ENCODE measurements around the gene PPP1R14B.

PPP1R14B gene

GRCh38 chr11:64281957-64282770, 35.4 kb upstream of the PPP1R14B start:
- no peak overlapping the region for H3K4me3 ChIP-seq (ENCODE audit: low read depth, low read length)

- H3K4me3 ChIP-seq (ENCODE audit: low read depth, low read length): no peak overlapping the region
Measured at GRCh38 chr11:64278576-64279190, 31.9 kb upstream of the PPP1R14B start.

- H3K4me3 ChIP-seq (ENCODE audit: low read depth, low read length): no peak overlapping the region
Measured at GRCh38 chr11:64276653-64277431, 30.1 kb upstream of the PPP1R14B start.

GRCh38 chr11:64275841-64276240, 29.1 kb upstream of the PPP1R14B start:
- H3K4me3 ChIP-seq (ENCODE audit: low read depth, low read length): no peak overlapping the region

GRCh38 chr11:64275031-64275800, 28.5 kb upstream of the PPP1R14B start:
- H3K4me3 ChIP-seq (ENCODE audit: low read depth, low read length): no peak overlapping the region

- H3K4me3 ChIP-seq (ENCODE audit: low read depth, low read length): peak overlapping the region; percentile 90
Measured at GRCh38 chr11:64269540-64270220, 22.9 kb upstream of the PPP1R14B start.

GRCh38 chr11:64268893-64269539, 22.3 kb upstream of the PPP1R14B start:
- H3K4me3 ChIP-seq (ENCODE audit: low read depth, low read length): peak overlapping the region; percentile 69

- H3K4me3 ChIP-seq (ENCODE audit: low read depth, low read length): peak overlapping the region; percentile 69
Measured at GRCh38 chr11:64268025-64268892, 21.5 kb upstream of the PPP1R14B start.

- no peak overlapping the region for H3K4me3 ChIP-seq (ENCODE audit: low read depth, low read length)
Measured at GRCh38 chr11:64267207-64267945, 20.6 kb upstream of the PPP1R14B start.

- no peak overlapping the region for H3K4me3 ChIP-seq (ENCODE audit: low read depth, low read length)
Measured at GRCh38 chr11:64266339-64266738, 19.6 kb upstream of the PPP1R14B start.

GRCh38 chr11:64265176-64266160, 18.7 kb upstream of the PPP1R14B start:
- no peak overlapping the region for H3K4me3 ChIP-seq (ENCODE audit: low read depth, low read length)

- no peak overlapping the region for H3K4me3 ChIP-seq (ENCODE audit: low read depth, low read length)
Measured at GRCh38 chr11:64264371-64264852, 17.7 kb upstream of the PPP1R14B start.

- H3K4me3 ChIP-seq (ENCODE audit: low read depth, low read length): no peak overlapping the region
Measured at GRCh38 chr11:64263947-64264317, 17.2 kb upstream of the PPP1R14B start.

- H3K4me3 ChIP-seq (ENCODE audit: low read depth, low read length): no peak overlapping the region
Measured at GRCh38 chr11:64263021-64263946, 16.5 kb upstream of the PPP1R14B start.

GRCh38 chr11:64262271-64263002, 15.7 kb upstream of the PPP1R14B start:
- no peak overlapping the region for H3K4me3 ChIP-seq (ENCODE audit: low read depth, low read length)

Measured in iPS-11a (cell line).